CD4-positive, alpha-beta memory T cell (primary cell): ENCODE data around the gene EDN1. TPM values are rescaled to one million over a fixed set of nuclear protein-coding genes. Genes with fewer than 3 reads are reported as not detected.
"Not testable (repeated sequence)": the region's sequence is repeated elsewhere in the genome, so short reads cannot be mapped to it uniquely, and the experiment has no call there.

Experiments
- CTCF ChIA-PET: fragments of 350-600 bp; sonication (Branson Sonifier 250); formaldehyde crosslinking; loops from one replicate; lab custom pipeline; 2021; ENCODE audit warnings: inconsistent platforms; ENCODE audit not compliant: partially characterized antibody; lab: Charles Lee
- POLR2A ChIA-PET: fragments of 350-600 bp; sonication (Branson Sonifier 250); formaldehyde crosslinking; loops from one replicate; lab custom pipeline; 2021; ENCODE audit not compliant: partially characterized antibody; lab: Charles Lee
- DNase-seq, 5 donors: peaks; one replicate each; pipeline versions ENCODE4 v3.0.0 to v3.0.0-alpha.2; 2020 to 2022; ENCODE audit warnings: mixed read lengths in 1 of 5
- H3K27ac ChIP-seq: one replicate; pipeline ENCODE4 v1.7.0; 2013; ENCODE audit warnings: low read depth, low read length
- H3K27me3 ChIP-seq: 2 replicates; pipeline ENCODE4 v1.7.0; 2013; ENCODE audit warnings: mild to moderate bottlenecking, low read length, moderate library complexity; ENCODE audit not compliant: insufficient read depth
- H3K36me3 ChIP-seq: 2 replicates; pipeline ENCODE4 v1.7.0; 2013; ENCODE audit warnings: mild to moderate bottlenecking, low read length, moderate library complexity; ENCODE audit not compliant: insufficient read depth
- H3K4me1 ChIP-seq: 2 replicates; pipeline ENCODE4 v1.7.0; 2013; ENCODE audit warnings: mild to moderate bottlenecking, low read length, moderate library complexity; ENCODE audit not compliant: insufficient read depth
- H3K4me3 ChIP-seq, 2 donors: one replicate each; pipeline ENCODE4 v1.7.0; 2013; ENCODE audit warnings: low read length in 2 of 2, mild to moderate bottlenecking in 1 of 2
- H3K9me3 ChIP-seq, 2 donors: one replicate each; pipeline ENCODE4 v1.7.0; 2013; ENCODE audit warnings: low read length in 2 of 2, control low read depth in 1 of 2; ENCODE audit not compliant: control insufficient read depth in 1 of 2
- H3K27ac Mint-ChIP-seq, 7 donors: one replicate each; pipeline ENCODE4 v1.8.0; 2020 to 2021; ENCODE audit warnings: mixed read lengths in 7 of 7, mild to moderate bottlenecking in 6 of 7, inconsistent platforms in 3 of 7, moderate library complexity in 3 of 7
- H3K27me3 Mint-ChIP-seq, 2 donors: one replicate each; pipeline ENCODE4 v1.8.0; 2020 to 2021; ENCODE audit warnings: mixed read lengths in 2 of 2
- H3K36me3 Mint-ChIP-seq, 2 donors: one replicate each; pipeline ENCODE4 v1.8.0; 2020 to 2021; ENCODE audit warnings: mixed read lengths in 2 of 2, inconsistent platforms in 1 of 2, mild to moderate bottlenecking in 1 of 2
- H3K4me1 Mint-ChIP-seq, 4 donors: one replicate each; pipeline ENCODE4 v1.8.0; 2020 to 2021; ENCODE audit warnings: mixed read lengths in 4 of 4, mild to moderate bottlenecking in 1 of 4
- H3K4me3 Mint-ChIP-seq, 8 donors: one replicate each; pipeline ENCODE4 v1.8.0; 2020 to 2021; ENCODE audit warnings: mixed read lengths in 8 of 8, mild to moderate bottlenecking in 7 of 8, moderate library complexity in 6 of 8, inconsistent platforms in 3 of 8
- H3K9me3 Mint-ChIP-seq, 8 donors: one replicate each; pipeline ENCODE4 v1.8.0; 2020 to 2021; ENCODE audit warnings: mixed read lengths in 8 of 8, mild to moderate bottlenecking in 5 of 8, inconsistent platforms in 3 of 8, moderate library complexity in 1 of 8
- intact Hi-C: fragments of 100-400 bp; cut with micrococcal nuclease; formaldehyde crosslinking; loops from one replicate; pipeline ENCODE4 v1.15.1; 2023
- polyA plus RNA-seq, 2 donors: library from polyadenylated mRNA; unstranded; fragments of 300-500 nt; fragmentation: Illumina TruSeq; gene quantifications; one replicate each; pipeline ENCODE4 v1.2.3, GENCODE V29; 2021
- total RNA-seq, 2 experiments: library from RNA; stranded (reverse); gene quantifications; one replicate each; pipeline ENCODE4 v1.2.3, GENCODE V29; 2021

EDN1 gene
- total and polyA plus RNA-seq, 4 experiments from 2014 or later: 0.15 to 0.28 TPM; not detected in 2

GRCh38 chr6:12313992-12314589, 23.9 kb downstream of the EDN1 start:
- no peaks in the 10 kb centered on the region for H3K4me1 Mint-ChIP-seq
- Histone ChIP-seq H3K4me3 (no peak overlapping the region), H3K36me3 (no peaks in the 10 kb centered on the region), H3K9me3 (no peaks in the 10 kb centered on the region), H3K27me3 (no peaks in the 10 kb centered on the region), H3K4me1 (no peaks in the 10 kb centered on the region), H3K27ac (no peak overlapping the region)
- H3K27me3 Mint-ChIP-seq: peaks cover 0 to 7% of the 10 kb centered on the region in 2 donors
- peaks cover 2 to 10% (median 8%) of the 10 kb centered on the region in 8 donors for H3K9me3 Mint-ChIP-seq
- intact Hi-C loops: no loop called here
- DNase-seq: no peak
- no peaks in the 10 kb centered on the region for H3K36me3 Mint-ChIP-seq
- no peak overlapping the region for H3K27ac Mint-ChIP-seq
- CTCF ChIA-PET: no interaction called here
- no peak overlapping the region for H3K4me3 Mint-ChIP-seq
- POLR2A ChIA-PET: no interaction called here

GRCh38 chr6:12314751-12315150, 24.6 kb downstream of the EDN1 start:
- Histone ChIP-seq H3K27ac (no peak overlapping the region), H3K4me1 (no peaks in the 10 kb centered on the region), H3K9me3 (no peaks in the 10 kb centered on the region), H3K27me3 (no peaks in the 10 kb centered on the region), H3K36me3 (no peaks in the 10 kb centered on the region), H3K4me3 (no peak overlapping the region)
- DNase-seq: no peak
- POLR2A ChIA-PET: no interaction called here
- CTCF ChIA-PET: no interaction called here
- Mint-ChIP-seq H3K27ac (no peak overlapping the region), H3K27me3 (peaks cover 0 to 8% of the 10 kb centered on the region in 2 donors), H3K4me3 (no peak overlapping the region), H3K4me1 (no peaks in the 10 kb centered on the region), H3K9me3 (peaks cover 2 to 11% (median 9%) of the 10 kb centered on the region in 8 donors), H3K36me3 (no peaks in the 10 kb centered on the region)
- intact Hi-C loops: no loop called here

- peaks cover 2 to 11% (median 9%) of the 10 kb centered on the region in 8 donors for H3K9me3 Mint-ChIP-seq
- CTCF ChIA-PET: no interaction called here
- intact Hi-C loops: no loop called here
- H3K4me1 Mint-ChIP-seq: no peaks in the 10 kb centered on the region
- Histone ChIP-seq H3K36me3 (no peaks in the 10 kb centered on the region), H3K27ac (no peak overlapping the region), H3K9me3 (no peaks in the 10 kb centered on the region), H3K4me3 (no peak overlapping the region), H3K4me1 (no peaks in the 10 kb centered on the region), H3K27me3 (no peaks in the 10 kb centered on the region)
- no peak for DNase-seq
- H3K27ac Mint-ChIP-seq: no peak overlapping the region
- POLR2A ChIA-PET: no interaction called here
- H3K4me3 Mint-ChIP-seq: no peak overlapping the region
- H3K27me3 Mint-ChIP-seq: peaks cover under 1 to 8% of the 10 kb centered on the region in 2 donors
- H3K36me3 Mint-ChIP-seq: no peaks in the 10 kb centered on the region
Measured at GRCh38 chr6:12315292-12316081, 25.3 kb downstream of the EDN1 start.

- H3K27ac Mint-ChIP-seq: no peak overlapping the region
- intact Hi-C loops: no loop called here
- no peaks in the 10 kb centered on the region for H3K36me3 Mint-ChIP-seq
- Histone ChIP-seq H3K27ac (no peak overlapping the region), H3K36me3 (no peaks in the 10 kb centered on the region), H3K4me1 (no peaks in the 10 kb centered on the region), H3K4me3 (no peak overlapping the region), H3K9me3 (no peaks in the 10 kb centered on the region), H3K27me3 (no peaks in the 10 kb centered on the region)
- no peak overlapping the region for H3K4me3 Mint-ChIP-seq
- no peak for DNase-seq
- CTCF ChIA-PET: no interaction called here
- no peaks in the 10 kb centered on the region for H3K4me1 Mint-ChIP-seq
- peaks cover 12 to 17% of the 10 kb centered on the region in 2 donors for H3K27me3 Mint-ChIP-seq
- H3K9me3 Mint-ChIP-seq: peaks cover 2 to 13% (median 9%) of the 10 kb centered on the region in 8 donors
- POLR2A ChIA-PET: no interaction called here
Measured at GRCh38 chr6:12318749-12319148, 28.6 kb downstream of the EDN1 start.

- H3K27me3 ChIP-seq, POLR2A ChIA-PET, H3K4me3 Mint-ChIP-seq, H3K4me1 Mint-ChIP-seq, H3K4me3 ChIP-seq, H3K4me1 ChIP-seq, DNase-seq, H3K9me3 ChIP-seq, H3K27ac Mint-ChIP-seq, intact Hi-C loops, H3K27ac ChIP-seq, H3K36me3 Mint-ChIP-seq, H3K36me3 ChIP-seq: not testable (repeated sequence)
- H3K27me3 Mint-ChIP-seq: peaks cover 14 to 22% of the 10 kb centered on the region in 2 donors
- CTCF ChIA-PET: interaction anchor here (0.6 kb wide), 1 partner anchor 17 kb away, joined by 5 read pairs; no protein-coding TSS in a partner anchor
- H3K9me3 Mint-ChIP-seq: peaks cover 2 to 13% (median 9%) of the 10 kb centered on the region in 8 donors
Measured at GRCh38 chr6:12320074-12320473, 29.9 kb downstream of the EDN1 start.

DNA sequence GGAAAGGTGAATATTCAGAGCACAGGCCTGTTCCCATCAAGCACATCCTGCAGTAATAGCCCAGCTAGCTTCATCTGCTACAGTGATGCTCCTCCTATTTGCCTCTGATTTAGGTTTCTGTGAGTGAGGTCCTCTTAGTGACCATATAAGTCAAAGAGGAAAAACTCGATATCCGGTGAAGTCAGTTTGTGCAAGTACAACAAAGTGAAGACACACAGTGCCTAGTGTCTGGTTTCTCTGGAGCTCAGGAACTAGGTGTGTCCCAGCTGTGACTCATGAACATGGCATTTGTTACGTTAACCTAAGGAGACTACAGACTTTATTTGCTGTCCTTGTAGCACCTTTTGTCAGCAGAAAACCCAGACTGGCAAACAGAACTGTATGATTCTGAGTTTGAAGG, 33.9 kb downstream of the EDN1 start:
- H3K4me1 Mint-ChIP-seq: no peaks in the 10 kb centered on the region
- Histone ChIP-seq H3K36me3 (no peaks in the 10 kb centered on the region), H3K9me3 (no peaks in the 10 kb centered on the region), H3K27ac (no peak overlapping the region), H3K4me1 (no peaks in the 10 kb centered on the region), H3K27me3 (no peaks in the 10 kb centered on the region), H3K4me3 (no peak overlapping the region)
- no peak overlapping the region for H3K4me3 Mint-ChIP-seq
- intact Hi-C loops: no loop called here
- no peaks in the 10 kb centered on the region for H3K36me3 Mint-ChIP-seq
- no peak for DNase-seq
- CTCF ChIA-PET: no interaction called here
- POLR2A ChIA-PET: no interaction called here
- peaks cover 22 to 25% of the 10 kb centered on the region in 2 donors for H3K27me3 Mint-ChIP-seq
- H3K27ac Mint-ChIP-seq: no peak overlapping the region
- peaks cover 0 to 5% (median under 1%) of the 10 kb centered on the region in 8 donors for H3K9me3 Mint-ChIP-seq

- no peak for DNase-seq
- no peaks in the 10 kb centered on the region for H3K4me1 ChIP-seq
- H3K36me3 ChIP-seq: no peaks in the 10 kb centered on the region
- Mint-ChIP-seq H3K27me3 (peaks cover 24 to 25% of the 10 kb centered on the region in 2 donors), H3K9me3 (peaks cover 0 to 4% (median 0%) of the 10 kb centered on the region in 8 donors), H3K4me1 (no peaks in the 10 kb centered on the region), H3K36me3 (no peaks in the 10 kb centered on the region), H3K4me3 (no peak overlapping the region), H3K27ac (no peak overlapping the region)
- CTCF ChIA-PET: no interaction called here
- H3K27ac ChIP-seq: no peak overlapping the region
- no peak overlapping the region for H3K4me3 ChIP-seq
- no peaks in the 10 kb centered on the region for H3K9me3 ChIP-seq
- H3K27me3 ChIP-seq: no peaks in the 10 kb centered on the region
- POLR2A ChIA-PET: no interaction called here
- intact Hi-C loops: no loop called here
Measured at GRCh38 chr6:12324748-12325147, 34.6 kb downstream of the EDN1 start.
